Skin of body (tissue), 1 donor: ENCODE measurements around the gene TNFSF18. TPM values are rescaled to one million over a fixed set of nuclear protein-coding genes. Genes with fewer than 3 reads are reported as not detected.

Experiments
- total RNA-seq: library from RNA; depleted of rRNA; stranded (reverse); fragments of >200 nt; gene quantifications from one replicate; pipeline ENCODE4 v1.2.3, GENCODE V29; 2014

TNFSF18 gene
- total RNA-seq, 1 donor from 2014 or later, result 3.4 TPM

Other genes starting within 250 kb of the TNFSF18 start
- gene TNFSF4, start 156.4 kb upstream of the TNFSF18 start, total RNA-seq, result 1.6 TPM